Activated naive CD8-positive, alpha-beta T cell treated with anti-CD3 and anti-CD28 coated beads, Interleukin-2, amount 50 U/mL, for 16 hours (primary cell): Measurements from ENCODE around the gene DNAJC5.

Experiments used
- DNase-seq: peaks from one replicate; pipeline ENCODE4 v3.0.0-alpha.2; 2020; ENCODE audit warnings: low read depth, low spot score

Gene DNAJC5

GRCh38 chr20:63940071-63940471, 45.1 kb downstream of the DNAJC5 start:
- no peak for DNase-seq

DNA sequence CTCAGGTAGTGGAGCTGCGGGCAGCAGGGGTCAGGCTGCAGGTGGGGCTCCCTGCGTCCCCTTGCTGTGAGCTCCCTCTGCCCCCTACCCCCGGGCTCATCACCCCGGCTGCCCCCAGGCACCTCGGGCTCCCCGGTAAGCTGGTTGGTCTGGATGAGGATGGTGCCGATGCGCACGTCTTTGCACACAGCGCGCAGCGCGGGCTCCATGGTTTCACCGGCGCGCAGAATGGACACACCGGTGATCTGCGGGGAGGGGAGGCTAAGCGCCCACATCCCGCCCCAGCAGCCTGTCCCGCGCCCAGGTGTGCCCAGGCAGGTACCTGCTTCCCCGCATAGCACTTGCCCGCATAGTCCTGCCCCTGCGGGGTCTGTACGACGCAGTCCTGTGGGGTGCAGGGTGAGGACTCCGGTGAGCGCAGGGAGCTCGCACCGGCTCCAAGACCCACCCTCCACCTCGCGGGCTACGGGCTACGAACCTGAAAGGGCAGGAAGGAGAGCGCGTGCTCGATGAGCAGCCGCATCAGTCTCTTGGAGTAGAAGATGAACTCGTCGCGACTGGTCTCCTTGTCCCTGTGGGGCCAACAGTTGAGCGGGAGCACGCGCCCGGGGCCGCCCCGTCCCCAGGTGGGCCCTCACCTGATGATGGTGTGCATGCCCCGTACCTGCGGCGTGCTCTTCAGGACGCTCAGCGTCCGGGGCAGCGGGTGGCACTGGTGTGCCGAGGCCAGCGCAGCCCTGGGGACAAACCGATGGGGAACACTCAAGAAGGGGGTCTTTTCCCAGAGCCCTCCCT, 45.7 kb downstream of the DNAJC5 start:
- DNase-seq = no peak

DNA sequence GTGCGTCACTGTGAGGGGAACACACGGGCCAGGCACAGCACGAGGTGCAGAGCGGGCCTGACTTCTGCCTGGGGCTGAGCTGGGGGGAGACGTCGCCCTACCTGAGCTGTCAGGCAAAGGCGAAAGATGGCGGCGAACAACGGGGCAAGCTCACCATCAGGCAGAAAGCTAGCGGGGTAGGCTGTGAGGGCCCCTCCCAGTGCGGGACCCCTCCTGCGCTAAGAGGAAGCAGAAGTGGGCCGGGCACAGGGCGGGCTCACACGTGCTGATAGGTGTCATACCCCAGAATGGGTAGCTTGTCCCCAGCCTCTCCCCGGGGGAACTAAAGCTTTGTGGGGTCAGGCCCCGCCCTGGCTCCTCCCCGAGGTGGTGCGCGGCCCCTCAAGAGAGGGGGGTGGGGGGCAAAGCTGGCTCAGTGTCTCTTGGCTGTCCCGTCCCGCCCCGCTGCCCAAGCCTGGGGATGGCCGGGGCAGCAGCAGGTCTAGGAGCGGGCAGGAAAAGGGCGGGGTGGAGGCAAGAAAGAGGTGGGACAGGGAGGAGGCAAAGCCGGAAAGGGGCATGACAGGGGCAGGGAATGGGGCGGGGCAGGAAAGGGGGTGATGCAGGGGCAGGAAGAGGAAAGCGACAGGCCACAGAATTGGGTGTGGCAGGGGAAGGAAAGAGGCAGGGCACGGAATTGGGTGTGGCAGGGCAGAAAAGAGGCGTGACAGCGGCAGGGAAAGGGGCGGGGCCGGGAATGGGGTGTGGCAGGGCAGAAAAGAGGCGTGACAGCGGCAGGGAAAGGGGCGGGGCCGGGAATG, 46.6 kb downstream of the DNAJC5 start:
- no peak for DNase-seq

- no peak for DNase-seq
Observed at GRCh38 chr20:63942250-63942951, 47.5 kb downstream of the DNAJC5 start.

DNA sequence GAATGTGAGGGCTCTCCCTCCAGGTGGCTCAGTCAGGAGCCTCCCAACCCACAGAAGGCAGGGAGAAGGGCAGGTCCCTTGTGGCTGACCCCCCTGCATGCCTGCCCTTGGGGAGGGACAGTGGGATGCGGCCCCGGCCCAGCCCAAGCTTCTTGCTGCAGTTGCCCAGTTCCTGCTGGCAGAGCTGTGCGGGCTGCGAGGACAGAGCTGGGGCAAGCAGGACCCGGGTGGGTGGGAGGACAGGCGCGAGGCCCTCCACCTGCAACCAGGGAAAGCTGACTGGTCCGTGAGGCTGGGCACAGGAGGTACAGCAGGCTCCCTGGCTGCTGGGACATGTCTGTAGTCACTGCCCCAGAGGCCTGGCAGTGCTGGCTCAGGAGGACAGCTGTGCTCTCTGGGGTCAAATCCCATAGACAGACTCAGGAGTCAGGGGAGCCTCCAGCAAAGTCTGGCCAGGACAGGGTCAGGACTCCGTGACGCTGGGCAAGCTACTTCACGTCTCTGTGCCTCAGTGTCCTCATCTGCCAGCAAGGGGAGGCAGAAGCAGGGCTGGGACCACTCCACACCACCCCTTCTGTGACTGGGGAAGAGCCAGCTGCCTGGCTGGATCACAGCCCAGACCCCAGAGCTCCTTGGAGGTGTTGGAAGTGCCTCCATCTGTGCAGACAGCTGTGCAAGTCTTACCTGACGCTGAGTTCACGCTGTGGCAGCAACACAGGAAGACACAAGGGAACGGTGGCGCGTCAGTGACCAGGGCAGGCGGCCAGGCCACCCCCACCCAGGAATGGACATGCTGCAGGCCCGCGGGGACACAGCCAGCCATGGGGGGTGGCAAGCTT, 48.3 kb downstream of the DNAJC5 start:
- DNase-seq = no peak

DNA sequence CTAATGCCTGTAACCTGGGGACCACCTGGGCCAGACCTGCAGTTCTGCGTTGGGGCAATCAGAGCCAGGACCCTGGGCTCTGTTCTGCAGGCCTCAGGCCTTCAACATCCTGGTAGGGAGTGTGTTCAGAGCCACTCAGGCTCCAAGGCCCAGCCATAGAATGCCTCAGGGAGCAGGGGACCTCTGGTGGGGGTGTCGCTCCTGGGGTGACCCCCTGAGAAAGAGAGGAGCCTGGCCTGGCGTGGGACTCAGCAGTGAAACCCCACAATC, 48.8 kb downstream of the DNAJC5 start:
- no peak for DNase-seq

DNA sequence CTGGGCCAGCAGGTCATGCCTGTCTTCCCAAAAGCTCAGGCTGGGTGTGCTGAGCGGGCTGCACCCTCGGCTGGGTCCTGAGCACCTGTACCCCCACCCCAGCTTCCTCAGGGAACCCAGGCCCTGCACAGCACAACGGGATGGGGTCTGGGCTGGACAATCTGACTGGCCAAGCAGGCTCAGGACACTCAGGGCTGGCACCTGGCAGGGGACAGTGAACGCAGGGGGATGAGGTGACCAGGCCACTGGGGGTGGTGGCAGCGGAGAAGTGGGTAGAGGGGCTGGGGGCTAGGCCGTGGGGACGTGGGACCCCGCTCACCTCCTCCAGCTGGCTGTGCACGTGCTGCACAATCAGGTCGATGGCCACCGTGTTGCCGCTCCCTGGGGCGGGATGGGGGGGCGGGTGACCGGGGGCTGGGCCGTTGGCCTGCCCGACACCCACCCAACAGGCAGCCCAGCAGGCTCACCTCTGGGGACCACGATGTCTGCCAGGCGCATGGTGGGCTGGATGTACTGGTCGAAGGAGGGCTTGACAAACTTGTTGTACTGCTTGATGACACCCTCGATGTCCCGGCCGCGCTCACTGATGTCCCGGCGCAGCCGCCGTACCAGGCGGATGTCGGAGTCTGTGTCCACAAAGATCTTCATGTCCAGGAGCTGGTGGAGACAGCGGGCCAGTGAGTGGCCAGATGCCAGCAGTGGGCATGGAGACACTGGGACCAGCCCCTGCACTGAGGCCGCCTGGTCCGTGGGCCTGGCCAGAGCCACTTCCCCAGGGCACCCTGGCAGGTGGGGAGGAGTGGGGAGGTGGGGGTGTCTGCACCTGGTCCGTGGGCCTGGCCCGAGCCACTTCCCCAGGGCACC, 49.4 kb downstream of the DNAJC5 start:
- DNase-seq = no peak

DNA sequence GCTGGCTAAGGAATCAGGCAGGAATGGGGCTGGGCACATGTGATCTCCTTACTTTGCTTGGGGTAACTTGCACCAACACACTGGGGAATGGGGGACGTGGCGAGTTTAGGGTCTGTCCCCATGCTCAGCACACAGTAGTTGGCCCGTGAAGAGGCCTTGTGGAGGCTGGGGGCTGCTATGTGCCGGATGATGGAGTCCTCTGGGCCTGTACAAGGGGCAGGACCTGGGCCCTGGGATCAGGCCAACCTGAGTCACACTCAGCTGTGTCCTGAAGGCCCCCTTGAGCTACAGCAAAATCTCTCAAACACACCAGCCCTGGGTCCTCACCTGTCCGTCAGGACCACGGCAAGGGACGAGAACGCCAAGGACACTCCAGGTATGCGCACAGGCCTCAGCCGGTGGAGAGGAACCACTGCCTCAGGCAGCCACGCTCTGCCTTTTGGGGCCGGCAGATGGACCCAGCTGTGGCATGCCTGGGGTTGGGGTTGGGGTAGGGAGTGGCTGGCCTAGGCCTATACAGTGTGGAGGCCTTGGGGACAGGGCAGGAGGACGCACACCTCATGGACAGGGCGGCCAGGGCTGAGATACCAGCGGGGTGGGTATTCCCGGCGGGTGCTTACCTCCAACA, 50.2 kb downstream of the DNAJC5 start:
- no peak for DNase-seq

- DNase-seq = no peak
Observed at GRCh38 chr20:63945921-63946920, 51.3 kb downstream of the DNAJC5 start.

DNA sequence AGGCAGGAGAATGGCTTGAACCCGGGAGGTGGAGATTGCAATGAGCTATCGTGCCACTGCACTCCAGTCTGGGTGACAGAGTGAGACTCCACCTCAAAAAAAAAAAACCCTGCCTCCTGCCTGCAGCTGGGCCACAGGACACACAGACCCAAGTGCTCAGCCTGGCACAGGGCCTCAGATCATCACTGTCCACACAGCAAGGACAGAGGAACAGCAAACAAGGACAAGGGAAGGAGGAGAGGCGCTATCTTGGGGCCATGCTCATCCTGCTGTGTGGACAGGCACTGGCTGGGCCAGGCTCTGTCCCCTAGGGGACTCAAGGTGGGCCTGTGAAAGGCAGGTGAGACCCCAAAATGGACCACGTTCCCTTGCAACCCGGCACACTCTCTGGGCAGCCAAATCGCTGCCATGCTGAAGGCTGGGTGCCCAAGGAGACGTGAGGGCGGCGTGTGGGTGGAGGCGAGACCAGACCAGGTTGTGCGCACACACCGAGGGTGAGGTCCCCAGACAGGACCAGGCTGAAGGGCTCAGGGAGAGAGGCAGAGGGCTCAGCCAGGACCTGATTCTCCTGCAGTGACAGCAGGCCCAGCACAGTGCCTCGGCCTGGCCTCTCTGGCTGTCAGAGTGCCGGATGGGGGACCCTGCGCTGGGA, 52.2 kb downstream of the DNAJC5 start:
- no peak for DNase-seq

DNA sequence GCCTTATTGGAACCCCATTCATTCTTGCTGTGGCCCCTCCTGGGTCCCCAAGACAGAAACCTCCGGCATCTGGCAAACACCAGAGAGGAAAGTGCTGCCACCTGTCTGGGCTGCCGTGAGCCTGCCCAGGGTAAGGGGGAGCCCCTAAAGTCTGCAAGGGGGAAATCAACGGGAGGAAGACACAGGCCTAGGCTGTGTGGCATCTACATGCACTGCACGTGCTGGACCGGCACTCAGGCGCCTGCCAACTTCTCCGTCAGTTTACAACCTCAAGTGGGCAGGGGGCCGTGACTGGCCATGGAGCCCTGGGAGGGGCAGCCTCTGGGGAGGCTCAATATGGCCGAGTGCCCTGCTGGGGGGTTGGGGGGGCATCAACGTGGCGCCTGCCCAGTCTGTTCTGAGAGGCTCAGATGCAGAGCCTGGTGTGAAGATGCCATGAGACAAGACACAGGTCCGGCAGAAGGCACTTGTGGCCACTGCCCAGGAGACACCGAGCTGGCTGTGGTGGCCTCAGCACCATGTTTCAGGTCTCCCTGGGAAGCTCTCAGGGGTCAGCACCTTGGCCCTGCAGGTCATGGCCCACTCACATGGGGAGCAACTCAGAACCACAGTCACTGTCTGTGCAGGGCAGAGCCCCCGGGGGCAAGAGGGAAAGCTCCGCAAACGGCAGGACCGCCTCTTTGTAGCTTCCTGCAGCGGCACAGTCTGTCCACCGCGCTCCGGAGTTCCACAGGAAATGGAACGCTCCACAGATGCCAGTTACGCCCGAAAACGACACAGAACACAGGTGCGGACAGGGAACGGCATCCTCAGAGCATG, 52.9 kb downstream of the DNAJC5 start:
- DNase-seq = no peak

GRCh38 chr20:63950701-63951397, 55.9 kb downstream of the DNAJC5 start:
- DNase-seq = no peak

GRCh38 chr20:63951398-63952209, 56.7 kb downstream of the DNAJC5 start:
- no peak for DNase-seq

DNA sequence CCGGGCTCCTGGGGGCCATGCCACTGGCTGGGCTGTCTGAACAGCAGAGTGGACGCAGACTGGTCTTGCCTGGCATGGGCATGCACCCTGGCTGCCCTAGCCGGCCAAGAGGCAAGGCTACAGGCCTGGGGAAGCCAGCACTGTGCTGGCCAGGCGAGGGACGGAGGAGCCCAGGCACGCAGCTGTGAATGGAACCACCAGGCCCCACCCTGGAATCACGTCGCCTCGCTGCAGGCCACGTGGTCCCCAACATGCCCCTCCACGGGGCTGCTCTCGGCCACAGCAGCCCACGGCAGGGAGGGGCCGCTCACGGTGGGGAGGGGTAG, 57.2 kb downstream of the DNAJC5 start:
- no peak for DNase-seq

GRCh38 chr20:63952769-63953168, 57.8 kb downstream of the DNAJC5 start:
- DNase-seq = no peak

DNA sequence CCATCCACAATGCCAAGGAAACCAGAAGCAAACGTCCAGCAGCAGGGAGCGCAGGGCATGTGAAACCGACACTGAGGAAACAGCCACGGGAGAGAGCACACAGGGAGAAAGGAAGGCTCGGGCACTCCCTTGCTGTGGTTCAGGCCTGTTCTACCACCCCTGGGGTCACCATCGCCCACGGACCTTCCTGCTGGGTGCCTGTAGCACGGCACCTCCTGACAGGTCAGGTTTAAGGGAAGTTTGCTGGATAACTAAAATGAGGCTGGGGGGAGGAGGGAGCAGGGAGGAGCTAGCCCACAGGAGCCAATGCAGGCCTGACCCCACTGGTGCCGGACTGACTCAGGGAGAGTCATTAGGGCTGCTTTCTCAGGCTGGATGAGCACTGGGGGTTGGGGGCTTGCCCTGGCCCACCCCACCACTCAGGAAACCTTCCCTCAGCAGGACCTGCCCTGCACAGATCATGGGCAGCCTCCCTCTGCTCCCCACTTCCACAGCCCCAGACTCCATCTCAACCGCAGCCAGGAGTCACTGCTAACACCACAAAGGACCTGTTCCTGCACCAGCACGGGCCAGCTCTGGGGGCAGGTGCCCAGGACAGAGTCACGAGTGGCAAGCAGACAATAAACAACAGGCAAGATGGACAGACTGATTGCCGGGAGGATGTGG, 59.0 kb downstream of the DNAJC5 start:
- DNase-seq = no peak
